Measurements from ENCODE around the gene SLC35G2.
"Not testable (repeated sequence)": the region's sequence is repeated elsewhere in the genome, so short reads cannot be mapped to it uniquely, and the experiment has no call there.

SLC35G2 gene

GRCh38 chr3:136818769-136819391 lies at the start of gene SLC35G2:
Gene SLC35G2, plus strand, starts transcription at chr3:136819126. Its CDS starts 35,335 bp downstream, at chr3:136854461.
- DNase-seq, result no peak

- no peak for DNase-seq
These were observed 46.2 kb upstream of the SLC35G2 start for GRCh38 chr3:136772709-136773108.

DNA sequence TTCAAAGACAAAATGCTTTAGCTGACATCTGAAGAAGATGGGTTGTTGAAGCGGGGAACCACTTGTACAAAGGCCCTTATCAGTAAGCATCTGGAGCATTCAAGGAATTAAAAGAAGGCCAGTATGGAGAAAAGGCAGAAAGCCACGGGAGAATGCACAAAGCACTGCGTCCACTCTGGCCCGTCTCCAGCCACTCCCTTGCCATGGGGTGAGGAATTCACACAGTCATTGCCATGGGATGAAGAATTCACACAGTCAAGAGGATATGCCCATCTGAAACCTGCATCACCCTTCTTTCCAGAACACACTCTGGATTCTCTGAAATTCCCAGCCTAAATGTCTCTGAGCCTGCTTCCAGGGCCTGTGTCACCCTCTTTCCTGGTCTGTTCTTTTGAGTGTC lies 40.1 kb upstream of the SLC35G2 start:
- DNase-seq, result no peak

DNA sequence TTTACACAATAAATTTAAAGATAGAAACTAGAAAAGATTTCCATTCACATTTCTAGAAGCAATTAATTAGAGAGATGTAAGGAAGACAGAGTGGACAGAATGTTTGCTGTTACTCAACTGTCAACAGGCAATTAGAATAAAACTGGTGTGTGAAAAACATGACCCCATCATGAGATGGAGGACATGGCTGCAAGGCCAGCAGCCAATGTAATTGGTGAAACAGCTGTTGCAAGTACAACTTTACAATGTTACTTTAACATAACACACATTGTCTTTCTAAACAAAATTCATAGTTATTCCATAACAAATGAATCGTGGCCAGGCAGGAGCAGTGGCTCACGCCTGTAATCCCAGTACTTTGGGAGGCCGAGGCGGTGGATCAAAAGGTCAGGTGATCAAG lies 38.2 kb upstream of the SLC35G2 start:
- no peak for DNase-seq

- no peak for DNase-seq
These were observed 35.2 kb upstream of the SLC35G2 start for GRCh38 chr3:136783708-136784191.

DNA sequence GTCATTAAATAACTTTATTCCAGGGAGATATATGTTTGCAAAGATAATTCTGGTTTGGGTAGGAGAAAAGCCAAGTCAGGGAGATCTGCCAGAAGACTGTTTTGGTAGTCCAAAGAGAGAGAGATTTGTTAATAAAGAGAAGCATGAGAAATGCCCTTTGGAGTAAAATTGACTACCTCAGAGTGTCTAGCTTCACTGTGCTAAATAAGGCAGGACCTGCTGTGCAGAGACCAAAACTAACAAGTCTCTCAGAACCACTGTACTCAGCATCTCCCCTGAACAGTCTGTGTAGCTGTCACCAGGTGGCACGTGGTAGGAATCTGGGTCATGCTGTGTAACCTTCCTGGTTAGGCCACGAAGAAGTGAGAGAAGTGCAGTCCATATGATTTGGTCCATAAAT lies 31.6 kb upstream of the SLC35G2 start:
- no peak for DNase-seq

DNA sequence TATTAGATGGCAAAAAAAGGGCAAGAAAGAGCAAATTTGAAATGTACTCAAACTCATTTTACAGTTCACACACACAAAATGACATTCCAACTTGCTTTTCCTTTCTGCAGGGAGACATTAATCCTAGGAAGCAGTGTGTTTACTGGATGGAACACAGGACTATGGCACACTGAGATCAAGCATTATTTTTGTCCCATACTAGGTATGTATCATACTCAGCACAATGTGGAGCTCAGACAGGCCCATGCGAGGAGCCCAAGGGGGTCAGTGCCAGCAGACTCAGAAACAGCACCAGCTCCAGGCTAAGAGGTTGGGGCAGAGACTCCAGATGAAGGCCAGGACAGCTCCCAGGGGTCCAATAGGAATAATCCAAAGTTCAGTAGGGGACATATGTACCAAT lies 30.8 kb upstream of the SLC35G2 start:
- DNase-seq, result no peak

- DNase-seq, result no peak
These were observed 28.9 kb upstream of the SLC35G2 start for GRCh38 chr3:136789976-136790375.

DNA sequence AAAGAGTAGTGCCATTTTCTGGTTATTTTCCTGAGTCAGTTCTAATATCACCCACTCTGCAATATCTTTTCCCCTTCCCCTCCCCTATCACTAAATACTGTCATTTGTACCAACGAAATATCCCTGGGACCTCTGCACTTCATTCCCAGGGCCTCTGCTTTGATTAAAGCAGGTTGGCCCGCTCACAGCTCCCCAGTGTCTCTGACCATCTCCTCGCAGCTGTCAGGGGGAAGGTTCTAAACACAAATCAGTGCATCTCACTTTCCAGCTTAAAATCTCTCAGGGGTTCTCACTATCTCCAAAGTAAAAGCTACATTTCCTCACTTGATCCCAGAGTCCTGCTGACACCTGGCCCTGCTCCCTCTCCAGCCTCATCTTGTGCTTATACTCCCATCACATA lies 28.1 kb upstream of the SLC35G2 start:
- no peak for DNase-seq

- no peak for DNase-seq
These were observed 26.2 kb upstream of the SLC35G2 start for GRCh38 chr3:136792556-136793330.

DNA sequence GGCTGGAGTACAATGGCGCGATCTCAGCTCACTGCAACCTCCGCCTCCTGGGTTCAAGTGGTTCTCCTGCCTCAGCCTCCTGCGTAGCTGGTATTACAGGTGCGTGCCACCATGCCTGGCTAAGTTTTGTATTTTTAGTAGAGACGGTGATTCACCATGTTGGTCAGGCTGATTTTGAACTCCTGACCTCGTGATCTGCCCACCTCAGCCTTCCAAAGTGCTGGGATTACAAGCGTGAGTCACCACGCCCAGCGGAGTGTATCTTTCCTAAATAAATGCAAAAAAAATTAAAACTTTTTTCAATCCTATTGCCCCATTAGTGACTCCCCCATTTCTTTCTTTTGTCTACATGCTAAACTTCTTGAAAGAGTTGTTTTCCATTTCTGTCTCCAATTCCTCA lies 17.8 kb upstream of the SLC35G2 start:
- DNase-seq, result not testable (repeated sequence)

GRCh38 chr3:136802481-136802996 lies 16.4 kb upstream of the SLC35G2 start:
- DNase-seq, result no peak

- DNase-seq, result no peak
These were observed 14.8 kb upstream of the SLC35G2 start for GRCh38 chr3:136804141-136804540.

DNA sequence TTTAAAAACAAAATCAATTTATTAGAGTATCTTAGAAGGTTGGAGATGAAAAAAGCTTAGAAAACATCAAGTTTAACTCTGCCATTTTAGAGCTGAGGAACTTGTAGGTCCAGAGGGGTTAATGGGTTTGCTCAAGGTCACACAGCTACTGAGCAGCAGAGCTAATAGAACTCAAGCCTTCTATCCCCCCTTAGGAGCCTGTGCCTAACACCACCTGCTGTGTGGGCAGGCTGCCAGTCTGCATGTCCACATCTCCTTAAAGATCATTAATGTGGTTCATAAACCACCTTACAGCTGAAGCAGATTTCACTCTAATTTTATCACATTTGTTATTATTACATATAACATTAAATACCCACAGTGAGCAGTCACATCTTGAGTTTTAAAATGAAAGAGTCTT lies 14.1 kb upstream of the SLC35G2 start:
- DNase-seq, result no peak

- DNase-seq, result no peak
These were observed 13.1 kb upstream of the SLC35G2 start for GRCh38 chr3:136805795-136806194.

DNA sequence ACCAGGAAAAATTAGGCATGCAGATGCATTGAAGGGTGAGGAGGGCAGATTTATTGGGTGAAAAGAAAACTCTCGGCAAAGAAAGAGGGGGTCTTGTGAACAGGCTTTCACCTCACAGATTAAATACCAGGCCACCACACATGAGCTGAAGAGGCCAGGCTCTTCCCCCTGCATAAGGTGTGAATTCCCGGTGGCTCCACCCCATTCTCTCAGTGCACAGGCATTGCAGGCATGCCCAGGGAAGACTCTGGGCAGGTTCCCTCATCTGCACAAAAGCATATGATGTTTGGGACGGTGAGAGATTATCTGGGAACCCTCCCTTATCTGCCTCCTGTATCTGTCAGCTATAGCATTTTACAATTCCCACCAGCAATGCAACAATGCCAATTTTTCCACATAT lies 7.2 kb upstream of the SLC35G2 start:
- DNase-seq, result no peak

- DNase-seq, result no peak
These were observed 1.5 kb upstream of the SLC35G2 start for GRCh38 chr3:136817448-136817847.

GRCh38 chr3:136818191-136818768 lies 646 bp upstream of the SLC35G2 start:
- DNase-seq, result no peak

DNA sequence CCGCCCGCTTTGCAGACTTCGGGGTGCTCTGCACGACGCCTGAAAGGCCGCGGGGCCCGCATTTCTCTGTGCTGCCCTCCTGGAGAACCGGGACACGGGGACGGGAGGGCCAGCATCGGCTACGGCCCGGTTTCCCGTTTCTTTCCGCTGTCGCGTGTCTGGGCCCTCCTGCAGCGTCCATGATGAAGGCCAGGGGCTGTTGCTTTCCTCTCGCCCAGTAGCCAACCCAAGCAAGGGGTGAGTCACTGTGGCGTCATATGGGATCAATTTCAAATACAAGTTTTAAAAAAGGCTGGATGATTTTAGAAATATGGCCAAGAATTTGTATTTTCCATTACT lies 435 bp downstream of the SLC35G2 start:
- DNase-seq, result no peak

DNA sequence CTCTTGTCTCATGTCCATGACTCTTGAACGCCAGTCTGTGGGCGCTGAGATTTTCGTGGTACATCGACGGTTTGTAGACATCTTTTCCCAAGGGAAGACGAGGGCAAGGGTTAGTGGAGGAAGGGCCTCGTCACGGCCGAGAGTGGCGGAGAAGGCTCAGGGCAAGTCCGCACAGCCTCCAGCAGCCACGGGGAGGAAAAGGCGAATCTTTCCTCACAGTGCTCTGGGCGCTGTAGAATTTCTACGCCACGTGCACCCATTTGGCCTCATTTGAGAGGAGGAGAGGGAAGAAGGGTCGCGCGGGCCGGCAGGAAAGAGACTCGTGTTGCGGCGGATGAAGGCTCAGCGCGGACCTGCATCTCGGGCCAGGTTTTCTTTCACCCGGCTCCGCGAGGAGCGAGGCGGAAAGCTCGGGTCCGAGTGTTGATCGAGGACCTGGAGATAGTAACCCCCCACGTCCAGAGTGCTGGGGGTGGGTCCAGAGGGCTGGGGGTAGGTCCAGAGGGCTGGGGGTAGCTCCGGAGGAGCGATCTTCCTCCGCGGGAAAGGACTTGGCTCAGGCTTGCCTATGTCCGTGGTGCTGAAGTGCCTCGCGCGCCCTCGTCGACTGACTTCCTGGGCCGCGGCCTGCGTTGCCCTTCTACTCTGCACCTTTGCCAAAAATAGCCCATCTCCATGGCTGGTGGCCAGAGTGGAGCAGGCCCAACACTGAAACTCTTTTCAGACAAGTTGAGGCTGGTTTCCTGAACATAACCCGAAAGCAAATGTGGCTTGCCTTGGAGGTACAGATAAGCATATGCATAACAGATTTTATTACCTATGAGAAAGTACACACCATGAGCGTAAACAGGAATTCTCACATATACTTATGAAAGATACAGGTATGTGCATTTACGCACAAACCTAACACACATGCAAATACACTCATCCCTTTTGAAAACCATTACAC lies 1.1 kb downstream of the SLC35G2 start:
- DNase-seq, result no peak

DNA sequence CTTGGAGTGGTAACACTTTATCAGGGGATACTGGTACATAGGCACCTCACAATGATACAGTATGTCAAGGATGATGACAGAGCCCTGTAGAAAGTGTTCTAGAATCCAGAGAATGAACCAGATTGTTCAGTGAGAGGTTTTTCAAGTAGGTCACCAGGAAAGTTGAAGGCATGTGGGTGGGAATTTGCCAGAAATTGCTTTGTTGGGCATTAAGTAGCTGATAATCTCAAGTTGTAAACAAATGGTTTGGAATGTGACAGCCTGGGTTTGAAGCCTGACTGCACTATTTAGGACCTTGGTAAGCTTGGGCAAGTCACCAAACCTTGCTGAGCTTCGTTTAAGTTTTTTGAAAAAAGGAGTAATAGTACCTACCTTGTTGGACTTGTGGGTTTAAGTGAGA lies 12.5 kb downstream of the SLC35G2 start:
- no peak for DNase-seq

- no peak for DNase-seq
These were observed 16.3 kb downstream of the SLC35G2 start for GRCh38 chr3:136835089-136835812.

Data from cortex of kidney (tissue), 1 donor.